ENCODE results near the gene IFIT2.
"Not testable (repeated sequence)": the region's sequence is repeated elsewhere in the genome, so short reads cannot be mapped to it uniquely, and the experiment has no call there.

DNA sequence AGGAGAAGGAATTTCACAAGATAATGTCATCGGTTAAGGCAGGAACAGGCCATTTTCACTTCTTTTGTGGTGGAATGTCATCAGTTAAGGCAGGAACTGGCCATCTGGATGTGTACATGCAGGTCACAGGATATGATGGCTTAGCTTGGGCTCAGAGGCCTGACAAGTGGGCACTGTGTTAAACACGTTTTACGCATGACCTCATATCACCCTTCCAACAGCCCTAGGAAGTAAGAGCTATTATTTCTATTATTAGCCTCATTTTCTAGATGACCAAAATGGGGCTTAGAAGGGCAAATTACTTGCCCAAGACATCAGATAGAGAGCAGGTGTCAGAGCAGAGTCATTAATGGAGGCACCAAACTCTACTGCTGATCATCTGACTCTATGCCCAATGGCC, 28.2 kb downstream of the IFIT2 start:
- TF ChIP-seq, protein P1, sequence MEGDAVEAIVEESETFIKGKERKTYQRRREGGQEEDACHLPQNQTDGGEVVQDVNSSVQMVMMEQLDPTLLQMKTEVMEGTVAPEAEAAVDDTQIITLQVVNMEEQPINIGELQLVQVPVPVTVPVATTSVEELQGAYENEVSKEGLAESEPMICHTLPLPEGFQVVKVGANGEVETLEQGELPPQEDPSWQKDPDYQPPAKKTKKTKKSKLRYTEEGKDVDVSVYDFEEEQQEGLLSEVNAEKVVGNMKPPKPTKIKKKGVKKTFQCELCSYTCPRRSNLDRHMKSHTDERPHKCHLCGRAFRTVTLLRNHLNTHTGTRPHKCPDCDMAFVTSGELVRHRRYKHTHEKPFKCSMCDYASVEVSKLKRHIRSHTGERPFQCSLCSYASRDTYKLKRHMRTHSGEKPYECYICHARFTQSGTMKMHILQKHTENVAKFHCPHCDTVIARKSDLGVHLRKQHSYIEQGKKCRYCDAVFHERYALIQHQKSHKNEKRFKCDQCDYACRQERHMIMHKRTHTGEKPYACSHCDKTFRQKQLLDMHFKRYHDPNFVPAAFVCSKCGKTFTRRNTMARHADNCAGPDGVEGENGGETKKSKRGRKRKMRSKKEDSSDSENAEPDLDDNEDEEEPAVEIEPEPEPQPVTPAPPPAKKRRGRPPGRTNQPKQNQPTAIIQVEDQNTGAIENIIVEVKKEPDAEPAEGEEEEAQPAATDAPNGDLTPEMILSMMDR (IDR thresholded peaks at IDR 0.05; ENCODE audit: low read depth, low read length) = not testable (repeated sequence)
- TF ChIP-seq, protein P2, sequence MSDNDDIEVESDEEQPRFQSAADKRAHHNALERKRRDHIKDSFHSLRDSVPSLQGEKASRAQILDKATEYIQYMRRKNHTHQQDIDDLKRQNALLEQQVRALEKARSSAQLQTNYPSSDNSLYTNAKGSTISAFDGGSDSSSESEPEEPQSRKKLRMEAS (IDR thresholded peaks at IDR 0.05; ENCODE audit: low read depth, low read length) = not testable (repeated sequence)
- TF ChIP-seq POLR2A (IDR thresholded peaks at IDR 0.05; ENCODE audit: extremely low read depth, insufficient read length) = not testable (repeated sequence)

Data from NB4 (cell line).